BJ (cell line): Measurements from ENCODE around the gene SKIC8. TPM values are rescaled to one million over a fixed set of nuclear protein-coding genes. Genes with fewer than 3 reads are reported as not detected.

Experiments used
- CTCF ChIA-PET: fragments of 350-600 bp; formaldehyde crosslinking; extraction: SDS; loops from one replicate; lab custom pipeline; 2021; ENCODE audit warnings: antibody characterized with exemption, inconsistent platforms; lab: Yijun Ruan, JAX
- POLR2A ChIA-PET: fragments of 300-600 bp; sonication (Branson Sonifier 250); formaldehyde crosslinking; extraction: SDS; loops from one replicate; lab custom pipeline; 2021; ENCODE audit warnings: antibody characterized with exemption; lab: Charles Lee
- DNase-seq: peaks from one replicate; pipeline ENCODE4 v3.0.0-alpha.2; 2011; ENCODE audit warnings: low read depth
- H3K27me3 ChIP-seq: 2 replicates; pipeline ENCODE4 v1.6.0; 2011; ENCODE audit warnings: low read length; ENCODE audit not compliant: control insufficient read depth, insufficient read depth
- H3K36me3 ChIP-seq: 2 replicates; pipeline ENCODE4 v1.5.1; 2011; ENCODE audit warnings: low read length; ENCODE audit not compliant: control insufficient read depth, insufficient read depth
- H3K4me3 ChIP-seq: 2 replicates; pipeline ENCODE4 v1.5.1; 2011; ENCODE audit warnings: low read depth, mild to moderate bottlenecking, control low read depth, low read length
- CTCF ChIP-seq: IDR thresholded peaks from 2 replicates; pipeline ENCODE4 v1.5.1; 2011; ENCODE audit warnings: low read depth, mild to moderate bottlenecking, control low read depth, inconsistent platforms, low read length, moderate library complexity; ENCODE audit not compliant: insufficient read depth
- polyA plus RNA-seq: library from polyadenylated mRNA; depleted of rRNA; stranded (reverse); fragments of >200 nt; gene quantifications from 2 replicates; pipeline ENCODE4 v1.2.3, GENCODE V29; 2011

SKIC8 gene
- polyA plus RNA-seq, 1 experiment = 72.8 TPM

GRCh38 chr15:78335985-78336384, 36.6 kb upstream of the SKIC8 start:
- TF ChIP-seq CTCF = no peak
- H3K36me3 ChIP-seq = no peaks in the 10 kb centered on the region
- H3K4me3 ChIP-seq = no peak overlapping the region
- POLR2A ChIA-PET = no interaction called here
- DNase-seq = no peak
- CTCF ChIA-PET = no interaction called here
- H3K27me3 ChIP-seq = peaks cover 27% of the 10 kb centered on the region

- H3K4me3 ChIP-seq = no peak overlapping the region
- POLR2A ChIA-PET = no interaction called here
- no peak for DNase-seq
- no peak for TF ChIP-seq CTCF
- peaks cover 19% of the 10 kb centered on the region for H3K27me3 ChIP-seq
- CTCF ChIA-PET = no interaction called here
- H3K36me3 ChIP-seq = no peaks in the 10 kb centered on the region
These were observed 35.4 kb upstream of the SKIC8 start for GRCh38 chr15:78334845-78335244.

GRCh38 chr15:78329625-78330024, 30.2 kb upstream of the SKIC8 start:
- DNase-seq = no peak

GRCh38 chr15:78327466-78327865, 28.1 kb upstream of the SKIC8 start:
- ChIA-PET CTCF (interaction anchor here (0.8 to 27.7 kb wide), 4 partner anchors 10 to 86 kb away, joined by 4 to 578 read pairs (median 4); no protein-coding TSS in a partner anchor), POLR2A (no interaction called here)
- no peak for TF ChIP-seq CTCF
- Histone ChIP-seq H3K4me3 (no peak overlapping the region), H3K27me3 (peaks cover 2% of the 10 kb centered on the region), H3K36me3 (no peaks in the 10 kb centered on the region)
- DNase-seq = no peak

More at GRCh38 chr15:78329625-78330024, 30.2 kb upstream of the SKIC8 start:
- ChIA-PET POLR2A (no interaction called here), CTCF (interaction anchor here (1.2 kb wide), 1 partner anchor 22 kb away, joined by 3 read pairs; no protein-coding TSS in a partner anchor)
- Histone ChIP-seq H3K4me3 (no peak overlapping the region), H3K36me3 (no peaks in the 10 kb centered on the region), H3K27me3 (peaks cover 5% of the 10 kb centered on the region)
- no peak for TF ChIP-seq CTCF

GRCh38 chr15:78325092-78325843, 25.9 kb upstream of the SKIC8 start:
- POLR2A ChIA-PET = no interaction called here
- DNase-seq = no peak
- Histone ChIP-seq H3K36me3 (no peaks in the 10 kb centered on the region), H3K4me3 (no peak overlapping the region), H3K27me3 (peaks cover 2% of the 10 kb centered on the region; the same call in 1 of the 2 replicates)
- CTCF ChIA-PET = interaction anchor here (0.9 to 27.7 kb wide), 4 partner anchors 14 to 88 kb away, joined by 3 to 578 read pairs (median 4); no protein-coding TSS in a partner anchor
- no peak for TF ChIP-seq CTCF
